Measurements from ENCODE around the gene MST1R. TPM values are rescaled to one million over a fixed set of nuclear protein-coding genes. Genes with fewer than 3 reads are reported as not detected.

Gene MST1R
- total and polyA plus RNA-seq, 2 experiments from 2014 or later: 3.7 to 3.9 TPM

DNA sequence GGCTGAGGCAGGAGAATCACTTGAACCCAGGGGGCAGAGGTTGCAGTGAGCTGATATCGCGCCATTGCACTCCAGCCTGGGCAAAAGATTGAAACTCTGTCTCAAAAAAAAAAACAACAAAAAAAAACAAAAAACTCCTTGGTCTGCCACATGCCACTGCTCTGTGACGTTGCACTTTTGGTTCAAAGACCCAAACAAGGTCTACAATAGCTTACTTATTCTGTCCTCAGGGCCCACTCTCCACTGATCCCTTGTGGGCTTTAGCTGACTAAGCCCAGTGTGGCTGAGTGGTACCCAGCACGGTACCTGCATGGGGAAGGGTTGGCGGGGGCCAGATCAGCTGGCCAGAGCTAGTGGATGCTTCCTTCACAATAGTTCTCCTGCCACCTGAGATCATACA, 24.1 kb upstream of the MST1R start:
- no peak for TF ChIP-seq ZNF331 (CRISPR knock-in tag; IDR thresholded peaks at IDR 0.05; ENCODE audit: low read depth)
- no peak for TF ChIP-seq POLR2AphosphoS5 (IDR thresholded peaks at IDR 0.05; ENCODE audit: low read depth)

DNA sequence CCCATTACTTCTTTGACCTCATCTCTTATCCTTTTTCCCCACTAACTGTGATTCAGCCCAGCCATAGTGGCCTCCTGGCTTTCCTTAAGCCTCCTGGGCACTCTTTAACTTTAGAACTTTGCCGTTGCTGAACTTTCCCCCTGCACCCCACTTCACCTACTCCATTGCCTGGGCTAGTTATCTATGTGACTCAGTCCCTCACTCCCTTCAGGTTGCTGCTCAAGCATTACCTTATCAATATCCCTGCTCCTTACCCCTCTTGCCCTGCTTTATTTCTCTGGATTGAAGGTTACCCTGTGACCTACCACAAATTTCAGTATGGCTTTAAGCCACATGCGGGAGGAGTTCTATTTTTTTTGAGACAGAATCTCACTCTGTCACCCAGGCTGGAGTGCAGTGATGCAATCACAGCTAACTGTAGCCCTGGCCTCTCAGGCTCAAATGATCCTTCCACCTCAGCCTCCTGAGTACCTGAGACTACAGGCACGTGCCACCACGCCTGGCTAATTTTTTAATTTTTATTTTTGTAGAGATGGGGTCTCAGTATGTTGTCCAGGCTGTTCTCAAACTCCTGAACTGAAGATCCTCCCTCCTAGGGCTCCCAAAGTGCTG, 22.6 kb upstream of the MST1R start:
- Mint-ChIP-seq H3K9me3 (no peaks in the 10 kb centered on the region), H3K4me3 (no peak overlapping the region), H3K27ac (no peak overlapping the region), H3K36me3 (ENCODE audit: low read depth) (no peaks in the 10 kb centered on the region), H3K4me1 (peaks cover 21% of the 10 kb centered on the region), H3K27me3 (ENCODE audit: insufficient read depth, low read depth, poor library complexity) (peaks cover 9% of the 10 kb centered on the region)
- Histone ChIP-seq H3K27me3 (ENCODE audit: insufficient read depth) (no peaks in the 10 kb centered on the region), H3K4me1 (ENCODE audit: insufficient read depth) (peaks cover 17% of the 10 kb centered on the region), H3K4me2 (no peak overlapping the region), H3K9me2 (ENCODE audit: insufficient read depth) (no peaks in the 10 kb centered on the region), H4K20me1 (replicated peaks; ENCODE audit: insufficient read depth) (no peaks in the 10 kb centered on the region), H3K36me3 (ENCODE audit: insufficient read depth) (no peaks in the 10 kb centered on the region), H3K27ac (ENCODE audit: low read depth) (no peak overlapping the region), H3K4me3 (no peak overlapping the region), H3F3A (replicated peaks; ENCODE audit: low read depth) (peaks cover 5% of the 10 kb centered on the region; the same call in 1 of the 2 replicates), H3K79me2 (replicated peaks; ENCODE audit: insufficient read depth) (no peaks in the 10 kb centered on the region), H2AFZ (no peak overlapping the region)
- ATAC-seq (no peak), DNase-seq (ENCODE audit: low spot score) (no peak)
- no peak for TF ChIP-seq NANOG (IDR thresholded peaks at IDR 0.05; ENCODE audit: borderline replicate concordance)
- no peak for TF ChIP-seq ZNF114 (CRISPR knock-in tag; IDR thresholded peaks at IDR 0.05)
- TF ChIP-seq, protein P1, sequence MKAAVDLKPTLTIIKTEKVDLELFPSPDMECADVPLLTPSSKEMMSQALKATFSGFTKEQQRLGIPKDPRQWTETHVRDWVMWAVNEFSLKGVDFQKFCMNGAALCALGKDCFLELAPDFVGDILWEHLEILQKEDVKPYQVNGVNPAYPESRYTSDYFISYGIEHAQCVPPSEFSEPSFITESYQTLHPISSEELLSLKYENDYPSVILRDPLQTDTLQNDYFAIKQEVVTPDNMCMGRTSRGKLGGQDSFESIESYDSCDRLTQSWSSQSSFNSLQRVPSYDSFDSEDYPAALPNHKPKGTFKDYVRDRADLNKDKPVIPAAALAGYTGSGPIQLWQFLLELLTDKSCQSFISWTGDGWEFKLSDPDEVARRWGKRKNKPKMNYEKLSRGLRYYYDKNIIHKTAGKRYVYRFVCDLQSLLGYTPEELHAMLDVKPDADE (IDR thresholded peaks at IDR 0.05): no peak
- TF ChIP-seq, protein P2, sequence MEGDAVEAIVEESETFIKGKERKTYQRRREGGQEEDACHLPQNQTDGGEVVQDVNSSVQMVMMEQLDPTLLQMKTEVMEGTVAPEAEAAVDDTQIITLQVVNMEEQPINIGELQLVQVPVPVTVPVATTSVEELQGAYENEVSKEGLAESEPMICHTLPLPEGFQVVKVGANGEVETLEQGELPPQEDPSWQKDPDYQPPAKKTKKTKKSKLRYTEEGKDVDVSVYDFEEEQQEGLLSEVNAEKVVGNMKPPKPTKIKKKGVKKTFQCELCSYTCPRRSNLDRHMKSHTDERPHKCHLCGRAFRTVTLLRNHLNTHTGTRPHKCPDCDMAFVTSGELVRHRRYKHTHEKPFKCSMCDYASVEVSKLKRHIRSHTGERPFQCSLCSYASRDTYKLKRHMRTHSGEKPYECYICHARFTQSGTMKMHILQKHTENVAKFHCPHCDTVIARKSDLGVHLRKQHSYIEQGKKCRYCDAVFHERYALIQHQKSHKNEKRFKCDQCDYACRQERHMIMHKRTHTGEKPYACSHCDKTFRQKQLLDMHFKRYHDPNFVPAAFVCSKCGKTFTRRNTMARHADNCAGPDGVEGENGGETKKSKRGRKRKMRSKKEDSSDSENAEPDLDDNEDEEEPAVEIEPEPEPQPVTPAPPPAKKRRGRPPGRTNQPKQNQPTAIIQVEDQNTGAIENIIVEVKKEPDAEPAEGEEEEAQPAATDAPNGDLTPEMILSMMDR (conservative IDR thresholded peaks at IDR 0.05; ENCODE audit: low read depth in 2 of 2): no peak
- TF ChIP-seq, protein P3, sequence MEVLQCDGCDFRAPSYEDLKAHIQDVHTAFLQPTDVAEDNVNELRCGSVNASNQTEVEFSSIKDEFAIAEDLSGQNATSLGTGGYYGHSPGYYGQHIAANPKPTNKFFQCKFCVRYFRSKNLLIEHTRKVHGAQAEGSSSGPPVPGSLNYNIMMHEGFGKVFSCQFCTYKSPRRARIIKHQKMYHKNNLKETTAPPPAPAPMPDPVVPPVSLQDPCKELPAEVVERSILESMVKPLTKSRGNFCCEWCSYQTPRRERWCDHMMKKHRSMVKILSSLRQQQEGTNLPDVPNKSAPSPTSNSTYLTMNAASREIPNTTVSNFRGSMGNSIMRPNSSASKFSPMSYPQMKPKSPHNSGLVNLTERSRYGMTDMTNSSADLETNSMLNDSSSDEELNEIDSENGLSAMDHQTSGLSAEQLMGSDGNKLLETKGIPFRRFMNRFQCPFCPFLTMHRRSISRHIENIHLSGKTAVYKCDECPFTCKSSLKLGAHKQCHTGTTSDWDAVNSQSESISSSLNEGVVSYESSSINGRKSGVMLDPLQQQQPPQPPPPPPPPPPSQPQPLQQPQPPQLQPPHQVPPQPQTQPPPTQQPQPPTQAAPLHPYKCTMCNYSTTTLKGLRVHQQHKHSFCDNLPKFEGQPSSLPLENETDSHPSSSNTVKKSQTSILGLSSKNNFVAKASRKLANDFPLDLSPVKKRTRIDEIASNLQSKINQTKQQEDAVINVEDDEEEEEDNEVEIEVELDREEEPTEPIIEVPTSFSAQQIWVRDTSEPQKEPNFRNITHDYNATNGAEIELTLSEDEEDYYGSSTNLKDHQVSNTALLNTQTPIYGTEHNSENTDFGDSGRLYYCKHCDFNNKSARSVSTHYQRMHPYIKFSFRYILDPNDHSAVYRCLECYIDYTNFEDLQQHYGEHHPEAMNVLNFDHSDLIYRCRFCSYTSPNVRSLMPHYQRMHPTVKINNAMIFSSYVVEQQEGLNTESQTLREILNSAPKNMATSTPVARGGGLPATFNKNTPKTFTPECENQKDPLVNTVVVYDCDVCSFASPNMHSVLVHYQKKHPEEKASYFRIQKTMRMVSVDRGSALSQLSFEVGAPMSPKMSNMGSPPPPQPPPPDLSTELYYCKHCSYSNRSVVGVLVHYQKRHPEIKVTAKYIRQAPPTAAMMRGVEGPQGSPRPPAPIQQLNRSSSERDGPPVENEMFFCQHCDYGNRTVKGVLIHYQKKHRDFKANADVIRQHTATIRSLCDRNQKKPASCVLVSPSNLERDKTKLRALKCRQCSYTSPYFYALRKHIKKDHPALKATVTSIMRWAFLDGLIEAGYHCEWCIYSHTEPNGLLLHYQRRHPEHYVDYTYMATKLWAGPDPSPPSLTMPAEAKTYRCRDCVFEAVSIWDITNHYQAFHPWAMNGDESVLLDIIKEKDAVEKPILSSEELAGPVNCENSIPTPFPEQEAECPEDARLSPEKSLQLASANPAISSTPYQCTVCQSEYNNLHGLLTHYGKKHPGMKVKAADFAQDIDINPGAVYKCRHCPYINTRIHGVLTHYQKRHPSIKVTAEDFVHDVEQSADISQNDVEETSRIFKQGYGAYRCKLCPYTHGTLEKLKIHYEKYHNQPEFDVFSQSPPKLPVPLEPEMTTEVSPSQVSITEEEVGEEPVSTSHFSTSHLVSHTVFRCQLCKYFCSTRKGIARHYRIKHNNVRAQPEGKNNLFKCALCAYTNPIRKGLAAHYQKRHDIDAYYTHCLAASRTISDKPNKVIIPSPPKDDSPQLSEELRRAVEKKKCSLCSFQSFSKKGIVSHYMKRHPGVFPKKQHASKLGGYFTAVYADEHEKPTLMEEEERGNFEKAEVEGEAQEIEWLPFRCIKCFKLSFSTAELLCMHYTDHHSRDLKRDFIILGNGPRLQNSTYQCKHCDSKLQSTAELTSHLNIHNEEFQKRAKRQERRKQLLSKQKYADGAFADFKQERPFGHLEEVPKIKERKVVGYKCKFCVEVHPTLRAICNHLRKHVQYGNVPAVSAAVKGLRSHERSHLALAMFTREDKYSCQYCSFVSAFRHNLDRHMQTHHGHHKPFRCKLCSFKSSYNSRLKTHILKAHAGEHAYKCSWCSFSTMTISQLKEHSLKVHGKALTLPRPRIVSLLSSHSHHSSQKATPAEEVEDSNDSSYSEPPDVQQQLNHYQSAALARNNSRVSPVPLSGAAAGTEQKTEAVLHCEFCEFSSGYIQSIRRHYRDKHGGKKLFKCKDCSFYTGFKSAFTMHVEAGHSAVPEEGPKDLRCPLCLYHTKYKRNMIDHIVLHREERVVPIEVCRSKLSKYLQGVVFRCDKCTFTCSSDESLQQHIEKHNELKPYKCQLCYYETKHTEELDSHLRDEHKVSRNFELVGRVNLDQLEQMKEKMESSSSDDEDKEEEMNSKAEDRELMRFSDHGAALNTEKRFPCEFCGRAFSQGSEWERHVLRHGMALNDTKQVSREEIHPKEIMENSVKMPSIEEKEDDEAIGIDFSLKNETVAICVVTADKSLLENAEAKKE (CRISPR knock-in tag; IDR thresholded peaks at IDR 0.05): no peak
- no peak for TF ChIP-seq CREB1 (CRISPR knock-in tag; IDR thresholded peaks at IDR 0.05; ENCODE audit: low read depth)
- TF ChIP-seq, protein P4, sequence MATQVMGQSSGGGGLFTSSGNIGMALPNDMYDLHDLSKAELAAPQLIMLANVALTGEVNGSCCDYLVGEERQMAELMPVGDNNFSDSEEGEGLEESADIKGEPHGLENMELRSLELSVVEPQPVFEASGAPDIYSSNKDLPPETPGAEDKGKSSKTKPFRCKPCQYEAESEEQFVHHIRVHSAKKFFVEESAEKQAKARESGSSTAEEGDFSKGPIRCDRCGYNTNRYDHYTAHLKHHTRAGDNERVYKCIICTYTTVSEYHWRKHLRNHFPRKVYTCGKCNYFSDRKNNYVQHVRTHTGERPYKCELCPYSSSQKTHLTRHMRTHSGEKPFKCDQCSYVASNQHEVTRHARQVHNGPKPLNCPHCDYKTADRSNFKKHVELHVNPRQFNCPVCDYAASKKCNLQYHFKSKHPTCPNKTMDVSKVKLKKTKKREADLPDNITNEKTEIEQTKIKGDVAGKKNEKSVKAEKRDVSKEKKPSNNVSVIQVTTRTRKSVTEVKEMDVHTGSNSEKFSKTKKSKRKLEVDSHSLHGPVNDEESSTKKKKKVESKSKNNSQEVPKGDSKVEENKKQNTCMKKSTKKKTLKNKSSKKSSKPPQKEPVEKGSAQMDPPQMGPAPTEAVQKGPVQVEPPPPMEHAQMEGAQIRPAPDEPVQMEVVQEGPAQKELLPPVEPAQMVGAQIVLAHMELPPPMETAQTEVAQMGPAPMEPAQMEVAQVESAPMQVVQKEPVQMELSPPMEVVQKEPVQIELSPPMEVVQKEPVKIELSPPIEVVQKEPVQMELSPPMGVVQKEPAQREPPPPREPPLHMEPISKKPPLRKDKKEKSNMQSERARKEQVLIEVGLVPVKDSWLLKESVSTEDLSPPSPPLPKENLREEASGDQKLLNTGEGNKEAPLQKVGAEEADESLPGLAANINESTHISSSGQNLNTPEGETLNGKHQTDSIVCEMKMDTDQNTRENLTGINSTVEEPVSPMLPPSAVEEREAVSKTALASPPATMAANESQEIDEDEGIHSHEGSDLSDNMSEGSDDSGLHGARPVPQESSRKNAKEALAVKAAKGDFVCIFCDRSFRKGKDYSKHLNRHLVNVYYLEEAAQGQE (IDR thresholded peaks at IDR 0.05; ENCODE audit: unreplicated experiment): no peak

More for the DNA sequence above, 24.1 kb upstream of the MST1R start:
- Mint-ChIP-seq H3K27me3 (ENCODE audit: insufficient read depth, low read depth, poor library complexity) (peaks cover 11% of the 10 kb centered on the region), H3K9me3 (no peaks in the 10 kb centered on the region), H3K36me3 (ENCODE audit: low read depth) (no peaks in the 10 kb centered on the region), H3K4me3 (no peak overlapping the region), H3K27ac (no peak overlapping the region), H3K4me1 (peaks cover 23% of the 10 kb centered on the region)
- Histone ChIP-seq H3K4me3 (no peak overlapping the region), H3K27ac (ENCODE audit: low read depth) (no peak overlapping the region), H3K4me1 (ENCODE audit: insufficient read depth) (peaks cover 19% of the 10 kb centered on the region), H3K27me3 (ENCODE audit: insufficient read depth) (no peaks in the 10 kb centered on the region), H2AFZ (no peak overlapping the region), H3K4me2 (no peak overlapping the region), H4K20me1 (replicated peaks; ENCODE audit: insufficient read depth) (no peaks in the 10 kb centered on the region), H3K79me2 (replicated peaks; ENCODE audit: insufficient read depth) (no peaks in the 10 kb centered on the region), H3K9me2 (ENCODE audit: insufficient read depth) (no peaks in the 10 kb centered on the region), H3K36me3 (ENCODE audit: insufficient read depth) (no peaks in the 10 kb centered on the region), H3F3A (replicated peaks; ENCODE audit: low read depth) (peaks cover 5% of the 10 kb centered on the region; the same call in 1 of the 2 replicates)
- DNase-seq (ENCODE audit: low spot score) (no peak), ATAC-seq (no peak)
